Esophagus squamous epithelium (tissue), 5 donors: ENCODE data around the gene CDC42BPA. TPM values are rescaled to one million over a fixed set of nuclear protein-coding genes. Genes with fewer than 3 reads are reported as not detected.

Experiments
- DNase-seq: peaks from one replicate; lab custom pipeline; 2025; lab: John Stamatoyannopoulos, UW
- H3K27ac ChIP-seq, 4 donors: fragments of 200-600 bp; sonication (generic); one replicate each; pipeline ENCODE4 v1.5.1; 2016 to 2019; ENCODE audit warnings: mild to moderate bottlenecking in 1 of 4
- H3K27me3 ChIP-seq, 4 donors: fragments of 200-600 bp; sonication (generic); 1 replicate in 3 of 4; 2 replicates in 1 of 4; pipeline versions ENCODE4 v1.5.1 to v1.6.0; 2017 to 2021; ENCODE audit warnings: antibody characterized with exemption in 1 of 4
- H3K36me3 ChIP-seq, 3 donors: fragments of 200-600 bp; sonication (generic); one replicate each; pipeline ENCODE4 v1.5.1; 2016 to 2019
- H3K4me1 ChIP-seq, 3 donors: fragments of 200-600 bp; sonication (generic); one replicate each; pipeline ENCODE4 v1.5.1; 2017 to 2019
- H3K4me3 ChIP-seq, 4 donors: fragments of 200-600 bp; sonication (generic); 1 replicate in 3 of 4; 2 replicates in 1 of 4; pipeline ENCODE4 v1.5.1; 2016 to 2019; ENCODE audit warnings: mild to moderate bottlenecking in 2 of 4, moderate library complexity in 1 of 4
- H3K9me3 ChIP-seq, 3 donors: fragments of 200-600 bp; sonication (generic); one replicate each; pipeline ENCODE4 v1.5.1; 2016 to 2019
- CTCF ChIP-seq, 6 experiments: fragments of 450-650 bp in 4 of 6; fragments of 200-600 bp in 2 of 6; sonication (generic) in 2 of 6; IDR thresholded peaks; one replicate each; pipeline ENCODE4 v1.5.1; 2016 to 2019; ENCODE audit warnings: antibody characterized with exemption in 6 of 6, mild to moderate bottlenecking in 4 of 6, moderate library complexity in 4 of 6
- POLR2A ChIP-seq, 4 donors: fragments of 450-650 bp; IDR thresholded peaks; one replicate each; pipeline ENCODE4 v1.6.1; 2017; ENCODE audit warnings: antibody characterized with exemption in 4 of 4, mild to moderate bottlenecking in 4 of 4, moderate library complexity in 3 of 4
- WGBS, 2 donors: methylation state at CpG; one replicate each; pipeline ENCODE4 v1.1.5; 2018; 5-methylcytosine and 5-hydroxymethylcytosine counted together
- intact Hi-C: fragments of 100-400 bp; cut with DNase I; formaldehyde crosslinking; loops from one replicate; pipeline ENCODE4 v1.15.0; 2022
- total RNA-seq, 4 donors: library from RNA; depleted of rRNA; stranded (reverse); fragments of >200 nt; gene quantifications; one replicate each; pipeline ENCODE4 v1.1.0, GENCODE V29; 2016
- donor health status: DM: yes; HTN: yes; CAD: no.

The CDC42BPA gene
- total RNA-seq = 10 to 100 TPM in 3 of 4 donors, 1 to 10 TPM in 1; 4.3 to 33.6 (median 17.2) TPM

GRCh38 chr1:227318016-227318852 is at the start of gene CDC42BPA:
Gene CDC42BPA, minus strand, starts transcription at chr1:227318492. Its CDS starts 1,310 bp downstream, at chr1:227317182.
- H3K36me3 ChIP-seq = no peaks in the 10 kb centered on the region
- peaks cover 0 to 44% (median 3%) of the 10 kb centered on the region in 3 donors for H3K4me1 ChIP-seq
- H3K27ac ChIP-seq = peak within 1 kb of the TSS; percentile 91 to 97 (median 93)
- H3K4me3 ChIP-seq = peak within 1 kb of the TSS; percentile 73 to 95 (median 88)
- intact Hi-C loops = no loop called here
- DNase-seq = peak; percentile 7
- H3K27me3 ChIP-seq = peaks cover 0 to 3% (median 0%) of the 10 kb centered on the region in 4 donors
- WGBS, 2 donors = 0 to 6% methylated on average over 2 to 12 of the region's 98 CpGs
- TF ChIP-seq CTCF (IDR thresholded peaks at IDR 0.05) = no peak
- TF ChIP-seq POLR2A (IDR thresholded peaks at IDR 0.05) = peak in 2 of 4 donors; percentile 40
- no peaks in the 10 kb centered on the region for H3K9me3 ChIP-seq

- TF ChIP-seq CTCF (IDR thresholded peaks at IDR 0.05) = no peak
- TF ChIP-seq POLR2A (IDR thresholded peaks at IDR 0.05) = no peak
- Histone ChIP-seq H3K27ac (no peak overlapping the region), H3K4me3 (no peak overlapping the region), H3K27me3 (no peaks in the 10 kb centered on the region), H3K4me1 (no peaks in the 10 kb centered on the region), H3K9me3 (no peaks in the 10 kb centered on the region), H3K36me3 (no peaks in the 10 kb centered on the region)
- WGBS, 2 donors = 80 to 94% methylated on average over 1 of the region's 1 CpG
- intact Hi-C loops = no loop called here
- no peak for DNase-seq
These were observed 49.7 kb upstream of the CDC42BPA start for GRCh38 chr1:227368009-227368408.

- no peaks in the 10 kb centered on the region for H3K9me3 ChIP-seq
- 83 to 89% methylated on average over 8 of the region's 8 CpGs for WGBS, 2 donors
- no peak for DNase-seq
These were observed 47.5 kb upstream of the CDC42BPA start for GRCh38 chr1:227365473-227366431.

GRCh38 chr1:227364657-227365056 is 46.4 kb upstream of the CDC42BPA start:
- H3K4me1 ChIP-seq = no peaks in the 10 kb centered on the region
- H3K36me3 ChIP-seq = no peaks in the 10 kb centered on the region
- WGBS, 2 donors = 59 to 65% methylated on average over 2 of the region's 2 CpGs
- no peaks in the 10 kb centered on the region for H3K27me3 ChIP-seq
- intact Hi-C loops = no loop called here
- H3K27ac ChIP-seq = no peak overlapping the region
- TF ChIP-seq POLR2A (IDR thresholded peaks at IDR 0.05) (no peak), CTCF (IDR thresholded peaks at IDR 0.05) (no peak)
- DNase-seq = no peak
- no peaks in the 10 kb centered on the region for H3K9me3 ChIP-seq
- H3K4me3 ChIP-seq = no peak overlapping the region

More at GRCh38 chr1:227365473-227366431, 47.5 kb upstream of the CDC42BPA start:
- intact Hi-C loops = no loop called here
- TF ChIP-seq POLR2A (IDR thresholded peaks at IDR 0.05) (no peak), CTCF (IDR thresholded peaks at IDR 0.05) (no peak)
- no peak overlapping the region for H3K4me3 ChIP-seq
- no peaks in the 10 kb centered on the region for H3K4me1 ChIP-seq
- no peaks in the 10 kb centered on the region for H3K36me3 ChIP-seq
- no peaks in the 10 kb centered on the region for H3K27me3 ChIP-seq
- H3K27ac ChIP-seq = no peak overlapping the region
